OCI-LY3 (cell line): Measurements from ENCODE around the gene KIAA1191.
"Not testable (repeated sequence)": the region's sequence is repeated elsewhere in the genome, so short reads cannot be mapped to it uniquely, and the experiment has no call there.

ENCODE experiments used
- EZH2phosphoT487 ChIP-seq: fragments of 200-600 bp; shearing (Covaris generic); IDR thresholded peaks from 2 replicates; pipeline ENCODE4 v1.6.1; 2018; ENCODE audit warnings: antibody characterized with exemption, mixed run types, low read depth
- TF ChIP-seq, protein P1 (sequence below): fragments of 200-600, 300-600 bp; sonication (generic); IDR thresholded peaks from 2 replicates; pipeline ENCODE4 v1.5.1; 2014; ENCODE audit warnings: antibody characterized with exemption, low read length, low read depth

DNA sequence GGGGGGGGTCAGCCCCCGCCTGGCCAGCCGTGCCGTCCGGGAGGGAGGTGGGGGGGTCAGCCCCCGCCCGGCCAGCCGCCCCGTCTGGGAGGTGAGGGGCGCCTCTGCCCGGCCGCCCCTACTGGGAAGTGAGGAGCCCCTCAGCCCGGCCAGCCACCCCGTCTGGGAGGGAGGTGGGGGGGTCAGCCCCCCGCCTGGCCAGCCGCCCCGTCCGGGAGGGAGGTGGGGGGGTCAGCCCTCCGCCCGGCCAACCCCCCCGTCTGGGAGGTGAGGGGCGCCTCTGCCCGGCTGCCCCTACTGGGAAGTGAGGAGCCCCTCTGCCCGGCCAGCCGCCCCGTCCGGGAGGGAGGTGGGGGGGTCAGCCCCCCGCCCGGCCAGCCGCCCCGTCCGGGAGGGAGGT is 56.2 kb downstream of the KIAA1191 start:
- TF ChIP-seq, protein P1, sequence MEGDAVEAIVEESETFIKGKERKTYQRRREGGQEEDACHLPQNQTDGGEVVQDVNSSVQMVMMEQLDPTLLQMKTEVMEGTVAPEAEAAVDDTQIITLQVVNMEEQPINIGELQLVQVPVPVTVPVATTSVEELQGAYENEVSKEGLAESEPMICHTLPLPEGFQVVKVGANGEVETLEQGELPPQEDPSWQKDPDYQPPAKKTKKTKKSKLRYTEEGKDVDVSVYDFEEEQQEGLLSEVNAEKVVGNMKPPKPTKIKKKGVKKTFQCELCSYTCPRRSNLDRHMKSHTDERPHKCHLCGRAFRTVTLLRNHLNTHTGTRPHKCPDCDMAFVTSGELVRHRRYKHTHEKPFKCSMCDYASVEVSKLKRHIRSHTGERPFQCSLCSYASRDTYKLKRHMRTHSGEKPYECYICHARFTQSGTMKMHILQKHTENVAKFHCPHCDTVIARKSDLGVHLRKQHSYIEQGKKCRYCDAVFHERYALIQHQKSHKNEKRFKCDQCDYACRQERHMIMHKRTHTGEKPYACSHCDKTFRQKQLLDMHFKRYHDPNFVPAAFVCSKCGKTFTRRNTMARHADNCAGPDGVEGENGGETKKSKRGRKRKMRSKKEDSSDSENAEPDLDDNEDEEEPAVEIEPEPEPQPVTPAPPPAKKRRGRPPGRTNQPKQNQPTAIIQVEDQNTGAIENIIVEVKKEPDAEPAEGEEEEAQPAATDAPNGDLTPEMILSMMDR: not testable (repeated sequence)
- TF ChIP-seq EZH2phosphoT487: not testable (repeated sequence)
